Testis (tissue), 3 donors: Measurements from ENCODE around the gene TMEM203. TPM values are rescaled to one million over a fixed set of nuclear protein-coding genes. Genes with fewer than 3 reads are reported as not detected.

Experiments
- DNase-seq: peaks from one replicate; pipeline ENCODE4 v3.0.0-alpha.2; 2019
- H3K27ac ChIP-seq, 2 donors: fragments of 200-600 bp; sonication (generic); one replicate each; pipeline ENCODE4 v1.5.1; 2019
- H3K27me3 ChIP-seq: fragments of 200-600 bp; sonication (generic); one replicate; pipeline ENCODE4 v1.5.1; 2019
- H3K36me3 ChIP-seq: fragments of 200-600 bp; sonication (generic); one replicate; pipeline ENCODE4 v1.5.1; 2017; ENCODE audit warnings: low read depth; ENCODE audit errors: missing control alignments
- H3K4me1 ChIP-seq: fragments of 200-600 bp; sonication (generic); one replicate; pipeline ENCODE4 v1.5.1; 2019
- H3K4me3 ChIP-seq, 2 donors: fragments of 200-600 bp; sonication (generic); one replicate each; pipeline ENCODE4 v1.5.1; 2017 to 2019
- H3K9me3 ChIP-seq: fragments of 200-600 bp; sonication (generic); one replicate; pipeline ENCODE4 v1.5.1; 2017
- POLR2A ChIP-seq: fragments of 450-650 bp; IDR thresholded peaks from one replicate; pipeline ENCODE4 v1.6.1; 2017; ENCODE audit warnings: antibody characterized with exemption, mild to moderate bottlenecking, moderate library complexity
- WGBS, 2 donors: methylation state at CpG; one replicate each; pipeline ENCODE4 v1.1.5; 2018; 5-methylcytosine and 5-hydroxymethylcytosine counted together
- intact Hi-C: fragments of 100-400 bp; cut with DNase I; formaldehyde crosslinking; loops from one replicate; pipeline ENCODE4 v1.15.1; 2023; ENCODE audit warnings: low total_unique reads
- polyA plus RNA-seq: library from polyadenylated mRNA; stranded (reverse); fragments of 350-450 nt; fragmentation: Illumina TruSeq; extraction: RNeasy Lipid Tissue Mini Kit (QIAGEN cat#74804); gene quantifications from one replicate; pipeline ENCODE4 v1.2.3, GENCODE V29; 2014; ENCODE audit warnings: low read depth, low replicate concordance; ENCODE audit not compliant: insufficient read depth
- total RNA-seq, 2 donors: library from RNA; depleted of rRNA; stranded (reverse); fragments of >200 nt; gene quantifications; one replicate each; pipeline ENCODE4 v1.2.3, GENCODE V29; 2016
- TF ChIP-seq, protein P1 (sequence below), 3 experiments: fragments of 450-650 bp in 2 of 3; fragments of 200-600 bp in 1 of 3; sonication (generic) in 1 of 3; IDR thresholded peaks; one replicate each; pipeline ENCODE4 v1.5.1; 2016 to 2019; ENCODE audit warnings: antibody characterized with exemption in 3 of 3, mild to moderate bottlenecking in 2 of 3, moderate library complexity in 1 of 3

Gene TMEM203
- total and polyA plus RNA-seq, 3 donors from 2014 or later, result 36.3 to 51.2 (median 48.0) TPM

DNA sequence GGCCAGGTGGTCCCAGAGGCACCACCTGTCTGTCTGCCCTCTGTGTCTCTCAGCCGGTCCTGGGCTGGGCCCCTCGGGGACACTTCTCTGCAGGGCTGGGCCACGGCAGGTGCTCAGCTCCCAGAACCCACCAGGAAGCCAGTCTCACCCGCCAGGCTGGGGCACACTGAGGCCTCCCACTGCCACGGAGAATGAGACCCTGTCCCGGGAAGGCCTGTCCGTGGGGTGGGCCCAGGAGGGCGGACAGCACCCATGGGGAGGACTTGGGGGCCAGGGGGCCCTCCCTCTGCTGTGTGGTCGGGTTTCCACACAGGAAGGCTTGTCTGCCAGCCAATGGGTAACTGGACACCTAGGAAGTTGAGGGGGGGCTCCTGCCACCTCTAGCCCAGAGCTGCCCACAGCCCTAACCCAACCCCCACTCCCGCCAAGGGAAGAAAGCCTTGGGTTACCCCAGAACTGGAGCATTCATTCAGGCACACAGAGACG lies 31.5 kb upstream of the TMEM203 start:
- no peak overlapping the region for H3K4me3 ChIP-seq
- H3K4me1 ChIP-seq, result peaks cover 36% of the 10 kb centered on the region
- H3K9me3 ChIP-seq, result no peaks in the 10 kb centered on the region
- DNase-seq, result no peak
- 67% methylated on average over 11 of the region's 11 CpGs; no CpG with 5 or more reads in 1 of the 2 donors for WGBS, 2 donors
- intact Hi-C loops, result no loop called here
- no peaks in the 10 kb centered on the region for H3K36me3 ChIP-seq
- TF ChIP-seq POLR2A, result no peak
- TF ChIP-seq, protein P1, sequence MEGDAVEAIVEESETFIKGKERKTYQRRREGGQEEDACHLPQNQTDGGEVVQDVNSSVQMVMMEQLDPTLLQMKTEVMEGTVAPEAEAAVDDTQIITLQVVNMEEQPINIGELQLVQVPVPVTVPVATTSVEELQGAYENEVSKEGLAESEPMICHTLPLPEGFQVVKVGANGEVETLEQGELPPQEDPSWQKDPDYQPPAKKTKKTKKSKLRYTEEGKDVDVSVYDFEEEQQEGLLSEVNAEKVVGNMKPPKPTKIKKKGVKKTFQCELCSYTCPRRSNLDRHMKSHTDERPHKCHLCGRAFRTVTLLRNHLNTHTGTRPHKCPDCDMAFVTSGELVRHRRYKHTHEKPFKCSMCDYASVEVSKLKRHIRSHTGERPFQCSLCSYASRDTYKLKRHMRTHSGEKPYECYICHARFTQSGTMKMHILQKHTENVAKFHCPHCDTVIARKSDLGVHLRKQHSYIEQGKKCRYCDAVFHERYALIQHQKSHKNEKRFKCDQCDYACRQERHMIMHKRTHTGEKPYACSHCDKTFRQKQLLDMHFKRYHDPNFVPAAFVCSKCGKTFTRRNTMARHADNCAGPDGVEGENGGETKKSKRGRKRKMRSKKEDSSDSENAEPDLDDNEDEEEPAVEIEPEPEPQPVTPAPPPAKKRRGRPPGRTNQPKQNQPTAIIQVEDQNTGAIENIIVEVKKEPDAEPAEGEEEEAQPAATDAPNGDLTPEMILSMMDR (IDR thresholded peaks at IDR 0.05), result no peak
- no peaks in the 10 kb centered on the region for H3K27me3 ChIP-seq
- H3K27ac ChIP-seq, result no peak overlapping the region

DNA sequence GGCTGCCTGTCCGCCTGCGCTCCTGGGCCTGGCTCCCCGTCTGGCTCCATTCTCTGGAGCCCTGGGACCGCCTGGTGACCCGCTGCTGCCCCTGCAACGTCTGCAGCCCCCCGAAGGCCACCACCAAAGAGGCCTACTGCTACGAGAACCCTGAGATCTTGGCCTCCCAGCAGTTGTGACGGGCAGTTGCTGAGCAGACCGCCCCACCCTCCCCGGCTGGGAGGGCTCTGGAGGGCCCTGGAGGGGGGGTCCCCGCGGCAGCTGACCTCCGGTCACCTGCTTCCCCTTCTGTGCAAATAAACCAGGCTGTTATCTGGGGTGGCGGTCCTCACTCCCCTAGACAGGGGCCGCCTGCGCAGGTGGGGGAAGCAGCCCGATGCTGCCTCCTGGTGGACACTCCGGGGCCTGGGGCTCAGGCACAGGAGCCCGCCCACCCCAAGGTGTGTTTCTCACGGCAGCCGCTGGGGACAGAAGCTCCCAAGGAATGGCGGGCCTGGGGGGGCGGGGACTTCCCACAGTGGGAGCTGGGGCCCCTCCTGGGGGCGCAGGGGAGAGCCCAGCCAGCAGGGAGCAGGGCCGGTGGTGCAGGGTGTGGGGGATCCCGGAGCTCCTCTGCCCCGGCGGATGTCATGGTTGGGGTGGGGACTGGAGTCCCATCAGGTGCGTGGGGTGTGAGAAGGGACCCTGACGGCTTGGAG lies 30.9 kb upstream of the TMEM203 start:
- Histone ChIP-seq H3K27ac (no peak overlapping the region), H3K4me3 (no peak overlapping the region), H3K9me3 (no peaks in the 10 kb centered on the region), H3K36me3 (no peaks in the 10 kb centered on the region), H3K4me1 (peaks cover 36% of the 10 kb centered on the region), H3K27me3 (no peaks in the 10 kb centered on the region)
- WGBS, 2 donors, result 30 to 35% methylated on average over 4 to 31 of the region's 31 CpGs
- no peak for TF ChIP-seq POLR2A
- TF ChIP-seq, protein P1 (IDR thresholded peaks at IDR 0.05), result peak; percentile 96 to 97 (median 97)
- peak; percentile 91 for DNase-seq
- intact Hi-C loops, result no loop called here

DNA sequence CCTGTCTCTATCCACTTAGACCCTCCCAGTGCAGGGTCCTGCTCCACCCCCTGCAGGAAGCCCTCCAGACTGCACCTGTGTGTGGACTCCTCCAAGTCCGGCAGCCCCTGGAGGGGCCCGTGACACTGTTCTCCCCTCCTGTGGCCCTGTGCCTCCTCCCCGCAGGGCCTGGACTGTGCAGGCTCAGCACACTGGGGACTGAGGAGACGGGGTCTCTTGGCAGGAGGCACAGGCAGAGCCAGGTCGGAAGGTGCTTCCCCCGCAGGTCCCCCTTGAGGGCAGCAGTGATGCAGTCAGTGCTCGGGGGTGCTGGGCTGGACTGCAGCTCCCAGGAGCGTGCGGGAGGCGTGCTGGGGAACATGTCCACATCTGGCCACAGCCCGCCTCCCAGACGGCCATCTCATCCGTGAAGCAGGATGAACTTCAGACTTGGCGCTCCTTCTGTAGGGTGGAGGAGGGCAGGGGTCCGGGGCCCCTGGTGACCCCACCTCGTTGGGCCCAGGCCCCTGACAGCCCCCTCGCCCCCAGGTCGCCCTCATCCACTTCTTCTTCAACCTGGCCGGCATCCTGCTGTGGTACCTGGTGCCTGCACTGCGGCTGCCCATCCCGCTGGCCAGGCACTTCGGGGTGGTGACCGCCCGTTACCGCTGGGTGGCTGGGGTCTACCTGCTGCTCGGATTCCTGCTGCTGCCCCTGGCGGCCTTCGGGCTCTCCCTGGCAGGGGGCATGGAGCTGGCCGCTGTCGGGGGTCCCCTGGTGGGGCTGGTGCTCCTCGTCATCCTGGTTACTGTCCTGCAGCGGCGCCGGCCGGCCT lies 30.2 kb upstream of the TMEM203 start:
- 67 to 72% methylated on average over 16 to 34 of the region's 35 CpGs for WGBS, 2 donors
- intact Hi-C loops, result no loop called here
- no peak overlapping the region for H3K27ac ChIP-seq
- peaks cover 36% of the 10 kb centered on the region for H3K4me1 ChIP-seq
- H3K27me3 ChIP-seq, result no peaks in the 10 kb centered on the region
- H3K4me3 ChIP-seq, result no peak overlapping the region
- H3K9me3 ChIP-seq, result no peaks in the 10 kb centered on the region
- no peaks in the 10 kb centered on the region for H3K36me3 ChIP-seq
- DNase-seq, result no peak
- TF ChIP-seq, protein P1 (IDR thresholded peaks at IDR 0.05), result no peak
- TF ChIP-seq POLR2A, result no peak

DNA sequence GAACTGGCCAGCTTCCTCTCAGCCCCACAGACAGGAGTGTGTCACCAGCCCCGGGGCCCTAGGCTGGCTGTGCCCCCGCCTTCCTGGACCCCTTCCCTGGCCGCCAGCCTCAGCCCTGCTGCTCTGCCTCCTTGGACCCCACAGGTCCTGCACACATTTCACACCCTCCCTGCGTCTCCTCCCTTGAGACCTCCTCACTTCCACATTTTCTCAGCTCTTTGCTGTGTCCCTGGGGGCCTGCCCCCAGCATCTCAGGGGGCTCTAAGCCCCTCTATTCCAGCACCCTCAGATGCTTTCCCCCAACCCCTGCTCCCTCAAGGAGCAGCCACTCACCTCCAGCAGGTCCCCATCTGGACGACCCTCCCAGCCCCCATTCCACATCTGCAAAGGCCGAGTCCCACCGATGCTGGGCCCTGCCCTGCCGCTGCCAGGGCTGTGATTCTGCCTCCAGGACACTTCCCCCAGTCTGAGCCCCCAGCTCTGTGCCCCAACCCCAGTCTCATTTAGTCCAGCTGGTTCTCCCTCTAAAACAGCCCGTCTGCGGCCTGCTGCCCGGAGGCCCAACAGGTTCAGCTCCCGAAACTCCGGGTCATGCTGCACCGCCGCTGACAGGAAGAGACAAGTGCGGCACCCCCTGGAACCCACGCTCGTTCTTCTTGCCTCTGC lies 29.4 kb upstream of the TMEM203 start:
- Histone ChIP-seq H3K4me1 (peaks cover 36% of the 10 kb centered on the region), H3K27me3 (no peaks in the 10 kb centered on the region), H3K9me3 (no peaks in the 10 kb centered on the region), H3K36me3 (no peaks in the 10 kb centered on the region), H3K4me3 (no peak overlapping the region), H3K27ac (no peak overlapping the region)
- 80 to 85% methylated on average over 17 of the region's 18 CpGs for WGBS, 2 donors
- DNase-seq, result no peak
- no peak for TF ChIP-seq POLR2A
- TF ChIP-seq, protein P1 (IDR thresholded peaks at IDR 0.05), result no peak
- intact Hi-C loops, result no loop called here
